ENCODE data around the gene TBC1D3E.
"Not testable (repeated sequence)": the region's sequence is repeated elsewhere in the genome, so short reads cannot be mapped to it uniquely, and the experiment has no call there.

The TBC1D3E gene
- total RNA-seq, result 0 reads per million in 3 donors

GRCh38 chr17:38127651-38128050, at the start of gene TBC1D3E:
TBC1D3E (plus strand) TSS chr17:38127951; CDS start chr17:38129496, 1,545 bp downstream.
- DNase-seq; H3K36me3 ChIP-seq (ENCODE audit: control insufficient read depth, insufficient read depth, low read length); H3K4me1 ChIP-seq (ENCODE audit: control insufficient read depth, insufficient read depth, low read length, poor library complexity, severe bottlenecking); H3K27ac ChIP-seq (ENCODE audit: insufficient read depth, low read length, poor library complexity, severe bottlenecking); H3K9me3 ChIP-seq (ENCODE audit: control insufficient read depth, low read length); H3K27me3 ChIP-seq (replicated peaks; ENCODE audit: control insufficient read depth, insufficient read depth, low read length, poor library complexity, severe bottlenecking); H3K4me3 ChIP-seq (ENCODE audit: insufficient read depth, low read depth, low read length, poor library complexity, severe bottlenecking): not testable (repeated sequence)

GRCh38 chr17:38087344-38087743, 40.4 kb upstream of the TBC1D3E start:
- DNase-seq; H3K27me3 ChIP-seq (replicated peaks; ENCODE audit: control insufficient read depth, insufficient read depth, low read length, poor library complexity, severe bottlenecking); H3K4me3 ChIP-seq (ENCODE audit: insufficient read depth, low read depth, low read length, poor library complexity, severe bottlenecking); H3K27ac ChIP-seq (ENCODE audit: insufficient read depth, low read length, poor library complexity, severe bottlenecking); H3K4me1 ChIP-seq (ENCODE audit: control insufficient read depth, insufficient read depth, low read length, poor library complexity, severe bottlenecking); H3K36me3 ChIP-seq (ENCODE audit: control insufficient read depth, insufficient read depth, low read length); H3K9me3 ChIP-seq (ENCODE audit: control insufficient read depth, low read length): not testable (repeated sequence)

GRCh38 chr17:38088120-38088519, 39.6 kb upstream of the TBC1D3E start:
- not testable (repeated sequence) for H3K4me1 ChIP-seq (ENCODE audit: control insufficient read depth, insufficient read depth, low read length, poor library complexity, severe bottlenecking); H3K4me3 ChIP-seq (ENCODE audit: insufficient read depth, low read depth, low read length, poor library complexity, severe bottlenecking); H3K9me3 ChIP-seq (ENCODE audit: control insufficient read depth, low read length); H3K36me3 ChIP-seq (ENCODE audit: control insufficient read depth, insufficient read depth, low read length); H3K27ac ChIP-seq (ENCODE audit: insufficient read depth, low read length, poor library complexity, severe bottlenecking); DNase-seq; H3K27me3 ChIP-seq (replicated peaks; ENCODE audit: control insufficient read depth, insufficient read depth, low read length, poor library complexity, severe bottlenecking)

- DNase-seq; H3K36me3 ChIP-seq (ENCODE audit: control insufficient read depth, insufficient read depth, low read length); H3K9me3 ChIP-seq (ENCODE audit: control insufficient read depth, low read length): not testable (repeated sequence)
Measured at GRCh38 chr17:38094059-38094694, 33.6 kb upstream of the TBC1D3E start.

GRCh38 chr17:38099262-38099661, 28.5 kb upstream of the TBC1D3E start:
- H3K9me3 ChIP-seq (ENCODE audit: control insufficient read depth, low read length); H3K4me1 ChIP-seq (ENCODE audit: control insufficient read depth, insufficient read depth, low read length, poor library complexity, severe bottlenecking); DNase-seq; H3K36me3 ChIP-seq (ENCODE audit: control insufficient read depth, insufficient read depth, low read length); H3K4me3 ChIP-seq (ENCODE audit: insufficient read depth, low read depth, low read length, poor library complexity, severe bottlenecking); H3K27ac ChIP-seq (ENCODE audit: insufficient read depth, low read length, poor library complexity, severe bottlenecking); H3K27me3 ChIP-seq (replicated peaks; ENCODE audit: control insufficient read depth, insufficient read depth, low read length, poor library complexity, severe bottlenecking): not testable (repeated sequence)

More at GRCh38 chr17:38094059-38094694, 33.6 kb upstream of the TBC1D3E start:
- H3K27ac ChIP-seq (ENCODE audit: insufficient read depth, low read length, poor library complexity, severe bottlenecking); H3K27me3 ChIP-seq (replicated peaks; ENCODE audit: control insufficient read depth, insufficient read depth, low read length, poor library complexity, severe bottlenecking); H3K4me1 ChIP-seq (ENCODE audit: control insufficient read depth, insufficient read depth, low read length, poor library complexity, severe bottlenecking); H3K4me3 ChIP-seq (ENCODE audit: insufficient read depth, low read depth, low read length, poor library complexity, severe bottlenecking): not testable (repeated sequence)

GRCh38 chr17:38119829-38120228, 7.9 kb upstream of the TBC1D3E start:
- not testable (repeated sequence) for H3K4me3 ChIP-seq (ENCODE audit: insufficient read depth, low read depth, low read length, poor library complexity, severe bottlenecking); H3K36me3 ChIP-seq (ENCODE audit: control insufficient read depth, insufficient read depth, low read length); H3K4me1 ChIP-seq (ENCODE audit: control insufficient read depth, insufficient read depth, low read length, poor library complexity, severe bottlenecking); H3K27me3 ChIP-seq (replicated peaks; ENCODE audit: control insufficient read depth, insufficient read depth, low read length, poor library complexity, severe bottlenecking); DNase-seq; H3K27ac ChIP-seq (ENCODE audit: insufficient read depth, low read length, poor library complexity, severe bottlenecking); H3K9me3 ChIP-seq (ENCODE audit: control insufficient read depth, low read length)

- H3K9me3 ChIP-seq (ENCODE audit: control insufficient read depth, low read length); DNase-seq; H3K27me3 ChIP-seq (replicated peaks; ENCODE audit: control insufficient read depth, insufficient read depth, low read length, poor library complexity, severe bottlenecking); H3K27ac ChIP-seq (ENCODE audit: insufficient read depth, low read length, poor library complexity, severe bottlenecking); H3K4me1 ChIP-seq (ENCODE audit: control insufficient read depth, insufficient read depth, low read length, poor library complexity, severe bottlenecking); H3K36me3 ChIP-seq (ENCODE audit: control insufficient read depth, insufficient read depth, low read length); H3K4me3 ChIP-seq (ENCODE audit: insufficient read depth, low read depth, low read length, poor library complexity, severe bottlenecking): not testable (repeated sequence)
Measured at GRCh38 chr17:38134860-38135259, 7.1 kb downstream of the TBC1D3E start.
